AG09319 (cell line): ENCODE results near the gene PPP6R3.
A peak's percentile ranks its signal among the peaks of the same experiment; 100 is the strongest.

Experiments used
- DNase-seq: peaks from one replicate; pipeline ENCODE4 v3.0.0-alpha.2; 2010; ENCODE audit warnings: low read depth; ENCODE audit errors: extremely low read depth
- TF ChIP-seq, protein P1 (sequence below): IDR thresholded peaks from 2 replicates; pipeline ENCODE4 v1.5.1; 2011; ENCODE audit warnings: low read depth, mild to moderate bottlenecking, inconsistent platforms, low read length, moderate library complexity

The PPP6R3 gene

DNA sequence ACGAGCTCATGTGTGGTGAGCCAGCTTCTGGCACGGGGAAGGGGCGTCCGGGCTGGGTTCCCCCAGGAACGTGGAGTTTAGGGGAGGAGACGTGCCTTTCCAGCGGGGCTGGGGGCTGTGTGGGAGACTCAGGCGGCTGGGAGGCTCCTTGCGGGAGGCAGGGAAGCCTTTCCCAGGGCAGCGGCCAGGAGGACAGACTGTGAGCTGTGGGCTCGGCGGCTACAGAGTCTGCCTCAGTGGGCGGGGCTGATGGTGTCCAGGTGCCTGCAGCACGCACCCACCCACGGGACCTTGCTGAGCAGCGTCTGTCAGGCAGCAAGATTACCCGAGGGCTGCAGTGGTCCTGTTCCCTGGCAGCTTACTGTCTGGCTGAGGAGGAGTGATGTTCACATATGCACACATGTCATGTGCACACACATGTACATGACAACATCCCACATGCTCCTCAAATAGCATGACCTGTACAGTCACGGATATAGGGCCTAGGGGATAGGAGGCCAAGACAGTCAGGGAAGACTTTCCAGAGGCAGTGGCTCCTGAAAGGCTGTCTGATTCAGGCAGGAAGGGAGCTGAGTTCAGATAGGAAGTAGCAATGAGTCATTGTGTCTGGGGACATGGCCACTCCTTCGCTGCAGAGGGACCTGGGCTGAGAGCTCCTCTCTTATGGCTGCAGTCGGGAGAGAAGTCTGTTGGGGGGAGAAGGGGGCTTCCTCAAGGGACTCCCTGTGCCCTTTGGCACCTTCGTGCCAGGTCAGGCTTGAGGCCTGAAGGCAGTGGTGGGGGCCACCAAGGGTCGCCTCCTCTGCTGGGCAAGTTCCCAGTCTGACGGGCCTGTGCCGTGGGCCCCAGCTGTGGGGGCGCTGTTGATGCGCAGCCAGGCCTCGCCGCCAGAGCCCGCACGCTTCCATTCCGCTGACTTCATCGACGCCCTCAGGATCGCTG lies 23.3 kb upstream of the PPP6R3 start:
- no peak for DNase-seq
- TF ChIP-seq, protein P1, sequence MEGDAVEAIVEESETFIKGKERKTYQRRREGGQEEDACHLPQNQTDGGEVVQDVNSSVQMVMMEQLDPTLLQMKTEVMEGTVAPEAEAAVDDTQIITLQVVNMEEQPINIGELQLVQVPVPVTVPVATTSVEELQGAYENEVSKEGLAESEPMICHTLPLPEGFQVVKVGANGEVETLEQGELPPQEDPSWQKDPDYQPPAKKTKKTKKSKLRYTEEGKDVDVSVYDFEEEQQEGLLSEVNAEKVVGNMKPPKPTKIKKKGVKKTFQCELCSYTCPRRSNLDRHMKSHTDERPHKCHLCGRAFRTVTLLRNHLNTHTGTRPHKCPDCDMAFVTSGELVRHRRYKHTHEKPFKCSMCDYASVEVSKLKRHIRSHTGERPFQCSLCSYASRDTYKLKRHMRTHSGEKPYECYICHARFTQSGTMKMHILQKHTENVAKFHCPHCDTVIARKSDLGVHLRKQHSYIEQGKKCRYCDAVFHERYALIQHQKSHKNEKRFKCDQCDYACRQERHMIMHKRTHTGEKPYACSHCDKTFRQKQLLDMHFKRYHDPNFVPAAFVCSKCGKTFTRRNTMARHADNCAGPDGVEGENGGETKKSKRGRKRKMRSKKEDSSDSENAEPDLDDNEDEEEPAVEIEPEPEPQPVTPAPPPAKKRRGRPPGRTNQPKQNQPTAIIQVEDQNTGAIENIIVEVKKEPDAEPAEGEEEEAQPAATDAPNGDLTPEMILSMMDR: no peak

DNA sequence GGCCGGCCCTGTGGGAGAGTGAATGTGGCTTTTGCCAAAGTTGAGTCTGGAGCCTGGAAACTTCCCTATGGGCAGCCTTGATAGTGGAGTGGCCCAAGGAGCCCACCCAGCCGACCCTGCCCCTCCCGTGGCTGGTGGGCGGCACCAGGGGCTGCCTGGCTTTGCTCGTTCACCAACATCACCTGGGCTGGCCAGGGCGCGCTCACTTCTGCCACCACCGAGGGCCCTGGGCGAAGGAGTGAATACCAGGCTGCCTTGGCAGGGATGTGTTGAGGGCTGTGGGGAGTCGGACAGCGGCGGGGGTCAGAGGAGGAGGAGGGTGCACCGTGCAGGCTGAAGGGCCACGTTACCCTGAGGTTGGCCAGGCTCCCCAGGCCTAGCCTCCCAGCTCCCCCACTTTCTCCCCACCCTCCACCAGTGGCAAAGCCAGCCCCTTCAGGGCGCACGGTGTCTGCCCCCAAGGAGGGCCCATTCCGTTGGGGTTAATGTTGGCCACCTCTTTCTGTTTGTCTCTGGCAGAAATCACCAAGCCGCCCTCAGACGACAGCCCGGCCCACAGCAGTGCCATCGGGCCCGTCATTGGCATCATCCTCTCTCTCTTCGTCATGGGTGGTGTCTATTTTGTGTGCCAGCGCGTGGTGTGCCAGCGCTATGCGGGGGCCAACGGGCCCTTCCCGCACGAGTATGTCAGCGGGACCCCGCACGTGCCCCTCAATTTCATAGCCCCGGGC lies 22.5 kb upstream of the PPP6R3 start:
- DNase-seq: no peak
- TF ChIP-seq, protein P1: no peak

DNA sequence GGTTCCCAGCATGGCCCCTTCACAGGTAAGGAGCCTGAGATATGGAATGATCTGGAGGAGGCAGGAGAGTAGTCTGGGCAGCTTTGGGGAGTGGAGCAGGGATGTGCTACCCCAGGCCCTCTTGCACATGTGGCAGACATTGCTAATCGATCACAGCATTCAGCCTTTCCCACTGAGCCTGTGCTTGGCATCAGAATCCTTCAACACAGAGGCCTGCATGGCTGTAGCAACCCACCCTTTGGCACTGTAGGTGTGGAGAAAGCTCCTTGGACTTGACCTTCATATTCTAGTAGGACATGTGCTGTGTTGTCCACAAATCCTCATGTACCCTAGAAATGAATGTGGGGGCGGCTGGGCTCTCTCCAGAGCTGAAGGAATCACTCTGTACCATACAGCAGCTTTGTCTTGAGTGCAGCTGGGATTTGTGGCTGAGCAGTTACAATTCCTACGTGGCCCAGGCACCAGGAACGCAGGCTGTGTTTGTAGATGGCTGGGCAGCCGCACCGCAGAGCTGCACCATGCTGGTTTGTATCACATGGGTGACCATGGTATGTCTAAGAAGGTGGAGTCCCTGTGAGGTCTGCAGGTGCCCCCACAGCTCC lies 21.8 kb upstream of the PPP6R3 start:
- TF ChIP-seq, protein P1: no peak
- DNase-seq: no peak

DNA sequence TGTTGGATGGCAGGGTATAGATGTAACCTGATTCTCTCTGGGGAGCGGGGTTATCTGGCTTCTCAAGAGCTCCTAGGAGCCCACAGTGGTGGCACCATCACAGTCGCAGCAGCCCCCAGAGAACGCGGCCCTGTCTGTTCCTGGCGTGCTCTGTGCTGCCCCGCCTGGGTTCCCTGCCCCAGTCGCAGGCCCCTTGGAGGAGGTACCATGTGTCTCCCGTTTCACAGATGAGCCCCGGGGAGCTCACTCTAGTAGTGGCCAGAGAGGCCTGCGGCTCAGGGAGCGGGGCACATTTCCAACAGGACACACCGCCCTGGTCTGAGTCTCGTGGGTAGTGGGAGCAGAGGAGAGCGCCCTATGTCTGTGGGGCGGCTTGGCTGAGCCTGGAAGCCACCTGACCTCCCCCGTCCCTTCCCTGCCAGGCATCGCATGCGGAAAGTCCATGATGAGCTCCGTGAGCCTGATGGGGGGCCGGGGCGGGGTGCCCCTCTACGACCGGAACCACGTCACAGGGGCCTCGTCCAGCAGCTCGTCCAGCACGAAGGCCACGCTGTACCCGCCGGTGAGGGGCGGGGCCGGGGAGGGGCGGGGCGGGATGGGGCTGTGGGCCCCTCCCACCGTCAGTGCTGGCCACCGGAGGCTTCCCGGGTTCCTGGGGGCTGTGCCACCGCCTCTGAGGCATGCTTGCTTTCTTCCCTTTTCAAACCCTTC lies 21.0 kb upstream of the PPP6R3 start:
- TF ChIP-seq, protein P1: no peak
- no peak for DNase-seq

DNA sequence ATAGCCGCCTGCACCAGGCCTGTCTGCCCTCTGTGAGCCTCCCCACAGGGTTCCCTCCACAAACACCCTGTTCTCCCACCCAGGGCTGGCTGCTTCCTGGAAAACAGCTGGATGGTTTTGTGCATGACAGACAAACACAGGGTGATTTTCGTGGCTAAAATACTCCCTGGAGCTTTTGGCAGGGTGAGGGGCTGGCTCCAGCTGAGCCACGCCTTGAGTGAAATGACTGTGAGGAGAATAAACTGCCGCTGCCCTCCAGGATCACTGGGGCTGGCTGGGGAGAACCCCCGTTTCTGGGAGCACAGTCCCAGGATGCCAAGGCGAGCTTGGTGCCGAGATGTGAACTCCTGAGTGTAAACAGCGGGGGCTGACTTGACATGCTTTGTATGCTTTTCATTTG lies 20.3 kb upstream of the PPP6R3 start:
- TF ChIP-seq, protein P1: no peak
- DNase-seq: no peak

DNA sequence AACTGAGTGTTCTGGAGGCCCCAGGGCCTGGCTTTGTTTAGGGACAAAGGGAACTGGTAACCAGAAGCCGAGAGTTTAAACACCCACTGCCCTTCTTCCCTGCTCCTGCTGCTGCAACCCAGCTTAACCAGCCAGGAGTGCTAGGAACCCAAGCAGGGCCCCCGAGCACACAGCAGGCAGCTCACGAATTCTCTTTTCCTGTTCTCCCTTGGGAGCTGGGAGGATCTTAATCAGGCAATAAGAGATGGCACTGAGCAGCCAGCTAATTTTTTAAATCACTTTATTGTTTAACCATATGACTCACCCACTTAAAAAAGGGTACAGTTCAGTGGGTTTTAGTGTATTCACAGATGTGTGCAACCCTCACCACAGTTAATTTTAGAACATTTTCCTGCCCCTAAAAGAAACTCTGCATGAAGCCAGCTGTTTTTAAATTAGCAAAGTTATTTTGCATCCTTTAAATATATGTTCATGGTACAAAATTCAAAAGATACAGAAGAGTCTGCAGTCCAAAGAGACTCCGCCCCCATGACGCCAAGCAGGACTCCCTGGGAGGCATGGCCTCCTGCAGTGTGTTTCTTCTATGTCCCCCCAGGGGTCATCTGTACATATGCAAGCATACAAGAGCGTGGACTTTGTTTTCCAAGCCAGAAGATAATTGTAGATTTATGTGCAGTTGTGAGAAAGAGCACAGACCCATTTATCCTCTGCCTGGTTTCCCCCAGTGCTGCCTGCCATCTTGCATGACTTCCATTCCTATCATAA lies 18.9 kb upstream of the PPP6R3 start:
- DNase-seq: peak; percentile 10

More for the DNA sequence above, 18.9 kb upstream of the PPP6R3 start:
- TF ChIP-seq, protein P1: no peak
